ENCODE data around the gene C7orf33.

The C7orf33 gene

GRCh38 chr7:148657929-148658328, 67.4 kb downstream of the C7orf33 start:
- TF ChIP-seq EP300 (IDR thresholded peaks at IDR 0.05; ENCODE audit: borderline replicate concordance): no peak
- no peak for TF ChIP-seq YY1 (IDR thresholded peaks at IDR 0.05; ENCODE audit: low read depth)
- no peak for TF ChIP-seq TCF12 (IDR thresholded peaks at IDR 0.05; ENCODE audit: low read depth)
- TF ChIP-seq CEBPB (IDR thresholded peaks at IDR 0.05): no peak
- TF ChIP-seq TEAD4 (IDR thresholded peaks at IDR 0.05): no peak
- no peak for TF ChIP-seq MAX (IDR thresholded peaks at IDR 0.05)
- no peak for TF ChIP-seq TAF1 (IDR thresholded peaks at IDR 0.05; ENCODE audit: low read depth)
- TF ChIP-seq, protein P1, sequence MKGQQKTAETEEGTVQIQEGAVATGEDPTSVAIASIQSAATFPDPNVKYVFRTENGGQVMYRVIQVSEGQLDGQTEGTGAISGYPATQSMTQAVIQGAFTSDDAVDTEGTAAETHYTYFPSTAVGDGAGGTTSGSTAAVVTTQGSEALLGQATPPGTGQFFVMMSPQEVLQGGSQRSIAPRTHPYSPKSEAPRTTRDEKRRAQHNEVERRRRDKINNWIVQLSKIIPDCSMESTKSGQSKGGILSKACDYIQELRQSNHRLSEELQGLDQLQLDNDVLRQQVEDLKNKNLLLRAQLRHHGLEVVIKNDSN (IDR thresholded peaks at IDR 0.05): no peak
- TF ChIP-seq REST (IDR thresholded peaks at IDR 0.05; ENCODE audit: low read depth): no peak
- no peak for TF ChIP-seq NFIC (IDR thresholded peaks at IDR 0.05)

- TF ChIP-seq CEBPB (IDR thresholded peaks at IDR 0.05): no peak
- no peak for TF ChIP-seq REST (IDR thresholded peaks at IDR 0.05; ENCODE audit: low read depth)
- TF ChIP-seq NFIC (IDR thresholded peaks at IDR 0.05): no peak
- TF ChIP-seq TCF12 (IDR thresholded peaks at IDR 0.05; ENCODE audit: low read depth): no peak
- TF ChIP-seq YY1 (IDR thresholded peaks at IDR 0.05; ENCODE audit: low read depth): no peak
- TF ChIP-seq ZBTB7A (IDR thresholded peaks at IDR 0.05; ENCODE audit: low read depth): no peak
- TF ChIP-seq FOXM1 (IDR thresholded peaks at IDR 0.05; ENCODE audit: borderline replicate concordance, low read depth): no peak
- TF ChIP-seq TAF1 (IDR thresholded peaks at IDR 0.05; ENCODE audit: low read depth): no peak
- TF ChIP-seq, protein P1 (IDR thresholded peaks at IDR 0.05): no peak
- TF ChIP-seq TEAD4 (IDR thresholded peaks at IDR 0.05): no peak
- no peak for TF ChIP-seq RAD21 (IDR thresholded peaks at IDR 0.05; ENCODE audit: low read depth)
- TF ChIP-seq EGR1 (IDR thresholded peaks at IDR 0.05): no peak
- no peak for TF ChIP-seq EP300 (IDR thresholded peaks at IDR 0.05; ENCODE audit: borderline replicate concordance)
- TF ChIP-seq MAX (IDR thresholded peaks at IDR 0.05): no peak
- no peak for TF ChIP-seq CREB1 (IDR thresholded peaks at IDR 0.05; ENCODE audit: low read depth)
These were observed 70.9 kb downstream of the C7orf33 start for GRCh38 chr7:148661471-148661870.

DNA sequence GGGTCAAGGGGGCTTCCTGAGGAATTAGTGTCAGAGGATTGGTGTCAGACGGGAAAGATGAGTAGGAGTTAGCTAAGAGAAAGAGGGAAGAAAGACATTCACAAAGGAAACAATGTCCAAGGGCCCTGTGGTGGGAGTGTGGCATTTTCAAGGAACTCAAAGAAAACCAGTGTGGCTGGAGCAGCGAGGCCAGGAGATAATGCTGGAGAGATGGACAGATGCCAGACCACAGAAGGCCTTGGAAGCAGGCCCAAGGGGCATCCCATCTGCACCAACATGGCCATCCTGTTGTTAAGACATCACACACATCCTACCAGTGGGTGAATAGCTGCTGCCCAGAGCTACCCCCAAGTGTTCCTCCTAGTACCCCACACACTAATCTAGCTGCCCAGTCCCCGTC, 72.1 kb downstream of the C7orf33 start:
- TF ChIP-seq TCF12 (IDR thresholded peaks at IDR 0.05; ENCODE audit: low read depth): no peak
- TF ChIP-seq RAD21 (IDR thresholded peaks at IDR 0.05; ENCODE audit: low read depth): no peak
- TF ChIP-seq NFIC (IDR thresholded peaks at IDR 0.05): no peak
- TF ChIP-seq ZBTB7A (IDR thresholded peaks at IDR 0.05; ENCODE audit: low read depth): no peak
- no peak for TF ChIP-seq CEBPB (IDR thresholded peaks at IDR 0.05)
- TF ChIP-seq CREB1 (IDR thresholded peaks at IDR 0.05; ENCODE audit: low read depth): no peak

GRCh38 chr7:148664324-148664723, 73.8 kb downstream of the C7orf33 start:
- TF ChIP-seq EP300 (IDR thresholded peaks at IDR 0.05; ENCODE audit: borderline replicate concordance) (no peak), RAD21 (IDR thresholded peaks at IDR 0.05; ENCODE audit: low read depth) (no peak), TCF12 (IDR thresholded peaks at IDR 0.05; ENCODE audit: low read depth) (no peak), FOXM1 (IDR thresholded peaks at IDR 0.05; ENCODE audit: borderline replicate concordance, low read depth) (no peak)

- TF ChIP-seq EGR1 (IDR thresholded peaks at IDR 0.05) (no peak), TEAD4 (IDR thresholded peaks at IDR 0.05) (no peak), FOXM1 (IDR thresholded peaks at IDR 0.05; ENCODE audit: borderline replicate concordance, low read depth) (no peak)
These were observed 74.7 kb downstream of the C7orf33 start for GRCh38 chr7:148665221-148665620.

All from Ishikawa (cell line).